GM21390 (cell line): ENCODE measurements around the gene OLFML2B.

Source experiments
- ATAC-seq: cut with Tn5 transposase; IDR thresholded peaks from one replicate; pipeline ENCODE4 v1.9.1; 2021; ENCODE audit not compliant: unreplicated experiment

Gene OLFML2B

GRCh38 chr1:161948435-161948834, 75.2 kb downstream of the OLFML2B start:
- no peak for ATAC-seq

- no peak for ATAC-seq
Measured at GRCh38 chr1:161946071-161946987, 77.3 kb downstream of the OLFML2B start.

GRCh38 chr1:161945306-161946060, 78.2 kb downstream of the OLFML2B start:
- no peak for ATAC-seq

GRCh38 chr1:161944381-161944780, 79.3 kb downstream of the OLFML2B start:
- ATAC-seq: no peak

- no peak for ATAC-seq
Measured at GRCh38 chr1:161943737-161944136, 79.9 kb downstream of the OLFML2B start.

GRCh38 chr1:161941726-161942436, 81.8 kb downstream of the OLFML2B start:
- ATAC-seq: no peak

GRCh38 chr1:161940866-161941591, 82.6 kb downstream of the OLFML2B start:
- no peak for ATAC-seq

GRCh38 chr1:161936786-161937185, 86.9 kb downstream of the OLFML2B start:
- no peak for ATAC-seq

GRCh38 chr1:161935264-161935663, 88.4 kb downstream of the OLFML2B start:
- ATAC-seq: no peak

GRCh38 chr1:161933592-161934588, 89.8 kb downstream of the OLFML2B start:
- ATAC-seq: peak; percentile 68
